OCI-LY3 (cell line): Measurements from ENCODE around the gene TOM1L2.

Experiments
- H2AFZ ChIP-seq: fragments of 200-600, 300-600 bp; shearing (Covaris generic); 2 replicates; pipeline ENCODE4 v1.6.0; 2014; ENCODE audit warnings: antibody characterized with exemption, low read depth, low read length
- H3K27ac ChIP-seq: fragments of 200-600, 300-600 bp; sonication (generic); 2 replicates; pipeline ENCODE4 v1.5.1; 2014; ENCODE audit warnings: mild to moderate bottlenecking, low read length, moderate library complexity, mixed read lengths
- H3K27me3 ChIP-seq: fragments of 200-600, 300-600 bp; sonication (generic); 2 replicates; pipeline ENCODE4 v1.6.1; 2014; ENCODE audit warnings: low read depth, low read length, mixed read lengths
- H3K36me3 ChIP-seq: fragments of 200-600, 300-600 bp; sonication (generic); replicated peaks from 2 replicates; pipeline ENCODE3; 2014; ENCODE audit warnings: low read depth, low read length, mixed read lengths
- H3K4me1 ChIP-seq: fragments of 300-600, 200-600 bp; sonication (generic); 2 replicates; pipeline ENCODE4 v1.6.1; 2014; ENCODE audit warnings: low read length, mixed read lengths
- H3K4me2 ChIP-seq: fragments of 200-600, 300-600 bp; sonication (generic); 2 replicates; pipeline ENCODE4 v1.6.1; 2014; ENCODE audit warnings: low read length, mixed read lengths
- H3K4me3 ChIP-seq: fragments of 300-600, 200-600 bp; sonication (generic); 2 replicates; pipeline ENCODE4 v1.5.1; 2014; ENCODE audit warnings: antibody characterized with exemption, mild to moderate bottlenecking, low read length, moderate library complexity
- H3K79me2 ChIP-seq: fragments of 300-600, 200-600 bp; shearing (Covaris generic); 2 replicates; pipeline ENCODE4 v1.6.1; 2014; ENCODE audit warnings: mild to moderate bottlenecking, low read length, mixed read lengths
- H3K9ac ChIP-seq: fragments of 300-600, 200-600 bp; shearing (Covaris generic); 2 replicates; pipeline ENCODE4 v1.6.0; 2014; ENCODE audit warnings: mild to moderate bottlenecking, low read length, moderate library complexity
- H3K9me3 ChIP-seq: fragments of 200-600, 300-600 bp; shearing (Covaris generic); 2 replicates; pipeline ENCODE4 v1.6.1; 2014; ENCODE audit warnings: low read length, mixed read lengths; ENCODE audit not compliant: insufficient read depth
- H4K20me1 ChIP-seq: fragments of 200-600, 300-600 bp; sonication (generic); 2 replicates; pipeline ENCODE4 v1.6.1; 2016; ENCODE audit warnings: low read length, mixed read lengths; ENCODE audit not compliant: insufficient read depth
- CTCF ChIP-seq: fragments of 200-600, 300-600 bp; sonication (generic); IDR thresholded peaks from 2 replicates; pipeline ENCODE4 v1.5.1; 2014; ENCODE audit warnings: antibody characterized with exemption, low read length, low read depth
- EZH2phosphoT487 ChIP-seq: fragments of 200-600 bp; shearing (Covaris generic); IDR thresholded peaks from 2 replicates; pipeline ENCODE4 v1.6.1; 2018; ENCODE audit warnings: antibody characterized with exemption, mixed run types, low read depth

The TOM1L2 gene

DNA sequence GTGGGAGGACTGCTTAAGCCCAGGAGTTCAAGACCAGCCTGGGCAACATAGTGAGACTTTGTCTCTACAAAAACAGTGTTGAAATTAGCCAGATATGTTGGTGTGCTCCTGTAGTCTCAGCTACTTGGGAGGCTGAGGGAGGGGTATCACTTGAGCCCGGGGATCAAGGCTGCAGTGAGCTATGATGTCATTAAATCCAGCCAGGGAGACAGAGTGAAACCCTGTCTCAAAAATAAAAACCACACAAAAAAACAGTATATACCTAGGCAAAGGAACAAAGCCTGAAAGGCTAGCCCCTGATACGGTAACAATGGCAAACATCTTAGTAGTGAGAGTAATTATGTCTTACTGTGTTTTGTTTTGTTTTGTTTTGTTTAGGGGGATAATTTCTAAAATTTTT lies 38.0 kb downstream of the TOM1L2 start:
- no peak overlapping the region for H3K9ac ChIP-seq
- H3K79me2 ChIP-seq: no peaks in the 10 kb centered on the region
- H4K20me1 ChIP-seq: no peaks in the 10 kb centered on the region
- H3K4me2 ChIP-seq: no peak overlapping the region
- H2AFZ ChIP-seq: no peak overlapping the region
- no peak overlapping the region for H3K27ac ChIP-seq
- H3K27me3 ChIP-seq: no peaks in the 10 kb centered on the region
- no peak overlapping the region for H3K4me3 ChIP-seq
- no peaks in the 10 kb centered on the region for H3K36me3 ChIP-seq
- no peaks in the 10 kb centered on the region for H3K9me3 ChIP-seq
- H3K4me1 ChIP-seq: peaks cover 5% of the 10 kb centered on the region
- TF ChIP-seq CTCF (no peak), EZH2phosphoT487 (no peak)

GRCh38 chr17:17933775-17934174 lies 38.4 kb downstream of the TOM1L2 start:
- peaks cover under 1% of the 10 kb centered on the region for H3K4me1 ChIP-seq
- H3K4me3 ChIP-seq: no peak overlapping the region
- H3K27ac ChIP-seq: no peak overlapping the region
- no peak for TF ChIP-seq CTCF
- TF ChIP-seq EZH2phosphoT487: no peak
- no peak overlapping the region for H2AFZ ChIP-seq
- no peaks in the 10 kb centered on the region for H3K79me2 ChIP-seq
- no peaks in the 10 kb centered on the region for H4K20me1 ChIP-seq
- H3K36me3 ChIP-seq: no peaks in the 10 kb centered on the region
- H3K9ac ChIP-seq: no peak overlapping the region
- no peaks in the 10 kb centered on the region for H3K27me3 ChIP-seq
- H3K9me3 ChIP-seq: no peaks in the 10 kb centered on the region
- no peak overlapping the region for H3K4me2 ChIP-seq

GRCh38 chr17:17931159-17931558 lies 41.0 kb downstream of the TOM1L2 start:
- TF ChIP-seq EZH2phosphoT487: no peak
- no peak for TF ChIP-seq CTCF
- no peaks in the 10 kb centered on the region for H3K4me1 ChIP-seq
- H3K27ac ChIP-seq: no peak overlapping the region

DNA sequence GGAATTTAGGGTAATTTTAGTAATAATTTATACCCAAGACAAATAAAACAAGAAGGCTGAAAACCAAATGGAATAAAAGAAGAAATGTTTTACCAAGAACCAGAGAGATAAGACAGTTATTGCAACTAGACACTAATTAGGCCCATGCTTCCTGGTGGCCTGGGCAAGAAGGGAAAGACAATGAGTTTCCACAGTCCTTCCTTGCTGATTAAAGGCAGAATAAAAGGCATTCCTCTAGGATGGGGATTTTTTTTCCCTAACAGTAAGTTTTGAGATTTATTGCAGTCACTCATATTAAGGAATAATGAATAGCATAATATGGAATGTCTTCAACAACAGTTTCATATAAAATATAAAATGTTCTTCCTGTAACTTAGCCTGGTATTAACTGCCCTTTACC lies 41.5 kb downstream of the TOM1L2 start:
- no peaks in the 10 kb centered on the region for H3K79me2 ChIP-seq
- TF ChIP-seq EZH2phosphoT487 (no peak), CTCF (no peak)

More at GRCh38 chr17:17931159-17931558, 41.0 kb downstream of the TOM1L2 start:
- H4K20me1 ChIP-seq: no peaks in the 10 kb centered on the region
- no peaks in the 10 kb centered on the region for H3K27me3 ChIP-seq
- H3K9ac ChIP-seq: no peak overlapping the region
- no peaks in the 10 kb centered on the region for H3K36me3 ChIP-seq
- no peak overlapping the region for H3K4me3 ChIP-seq
- H2AFZ ChIP-seq: no peak overlapping the region
- no peak overlapping the region for H3K4me2 ChIP-seq
- no peaks in the 10 kb centered on the region for H3K79me2 ChIP-seq
- H3K9me3 ChIP-seq: no peaks in the 10 kb centered on the region

More for the DNA sequence above, 41.5 kb downstream of the TOM1L2 start:
- Histone ChIP-seq H3K4me3 (no peak overlapping the region), H2AFZ (no peak overlapping the region), H3K27ac (no peak overlapping the region), H3K9me3 (no peaks in the 10 kb centered on the region), H3K4me1 (no peaks in the 10 kb centered on the region), H4K20me1 (no peaks in the 10 kb centered on the region), H3K9ac (no peak overlapping the region), H3K27me3 (no peaks in the 10 kb centered on the region), H3K4me2 (no peak overlapping the region), H3K36me3 (no peaks in the 10 kb centered on the region)
